GM12878 (cell line): ENCODE data around the gene TRIM7. TPM values are rescaled to one million over a fixed set of nuclear protein-coding genes. Genes with fewer than 3 reads are reported as not detected.
A peak's percentile ranks its signal among the peaks of the same experiment; 100 is the strongest.

Experiments
- ATAC-seq: fragments of 200-7000 bp; cut with Tn5 transposase; 3 replicates; pipeline ENCODE4 v1.9.1; 2020; ENCODE audit warnings: mild to moderate bottlenecking, moderate library complexity
- BruUV-seq: library from RNA; stranded (reverse); fragments of 400-500 nt; replicated peaks from 2 replicates; lab custom pipeline; 2021; lab: Mats Ljungman, UMichigan
- CTCF ChIA-PET: fragments of 300-600 bp; sonication (Branson Sonifier 250); formaldehyde crosslinking; extraction: SDS; loops from one replicate; lab custom pipeline; 2021; ENCODE audit warnings: inconsistent platforms; lab: Yijun Ruan, JAX
- POLR2A ChIA-PET: fragments of 350-600 bp; formaldehyde crosslinking; extraction: SDS; loops from one replicate; lab custom pipeline; 2021; ENCODE audit warnings: inconsistent platforms; lab: Charles Lee
- RAD21 ChIA-PET: fragments of 300-600 bp; sonication (Branson Sonifier 250); formaldehyde crosslinking; loops from one replicate; lab custom pipeline; 2023; ENCODE audit warnings: antibody characterized with exemption; ENCODE audit not compliant: unreplicated experiment; lab: Charles Lee
- SMC1A ChIA-PET: fragments of 300-600 bp; sonication (Branson Sonifier 250); formaldehyde crosslinking; loops from one replicate; lab custom pipeline; 2023; ENCODE audit not compliant: unreplicated experiment, uncharacterized antibody; lab: Charles Lee
- DNase-seq: peaks from one replicate; pipeline ENCODE4 v3.0.0-alpha.2; 2011; ENCODE audit warnings: low read depth, low spot score
- FAIRE-seq: peaks from 3 replicates; lab custom pipeline; 2011; peaks lifted over from hg19 to GRCh38; lab: Jason Lieb, UNC
- H2AFZ ChIP-seq: 2 replicates; pipeline ENCODE4 v1.6.0; 2011; ENCODE audit warnings: low read depth, low read length, control low read depth; ENCODE audit not compliant: control insufficient read depth
- H3K27ac ChIP-seq: 2 replicates; pipeline ENCODE4 v1.5.1; 2011; ENCODE audit warnings: control low read depth; ENCODE audit not compliant: control insufficient read depth, insufficient read depth
- H3K27me3 ChIP-seq, 2 experiments: replicated peaks in 1 of 2; 2 replicates each; pipeline versions ENCODE4 v1.6.0 to v1.6.1; 2011; ENCODE audit warnings: low read length in 1 of 2; ENCODE audit not compliant: control insufficient read depth in 2 of 2, insufficient read depth in 2 of 2
- H3K36me3 ChIP-seq, 2 experiments: 2 replicates each; pipeline ENCODE4 v1.5.1; 2011; ENCODE audit warnings: low read length in 1 of 2; ENCODE audit not compliant: control insufficient read depth in 2 of 2, insufficient read depth in 2 of 2
- H3K4me1 ChIP-seq: 2 replicates; pipeline ENCODE4 v1.6.1; 2011; ENCODE audit warnings: mild to moderate bottlenecking, low read length, moderate library complexity, mixed read lengths; ENCODE audit not compliant: control insufficient read depth, insufficient read depth
- H3K4me2 ChIP-seq: 2 replicates; pipeline ENCODE4 v1.6.0; 2011; ENCODE audit warnings: control low read depth; ENCODE audit not compliant: control insufficient read depth, insufficient read depth
- H3K4me3 ChIP-seq: fragments of 200-600 bp; sonication (generic); 2 replicates; pipeline ENCODE4 v1.5.1; 2016
- H3K79me2 ChIP-seq: 2 replicates; pipeline ENCODE4 v1.6.0; 2011; ENCODE audit warnings: low read length; ENCODE audit not compliant: control insufficient read depth, insufficient read depth
- H3K9ac ChIP-seq: 2 replicates; pipeline ENCODE4 v1.8.0; 2011; ENCODE audit warnings: low read length, control low read depth, mixed read lengths; ENCODE audit not compliant: control insufficient read depth, insufficient read depth
- H3K9me3 ChIP-seq: replicated peaks from 3 replicates; pipeline ENCODE4 v1.5.1; 2011; ENCODE audit warnings: mild to moderate bottlenecking, low read length; ENCODE audit not compliant: control insufficient read depth, insufficient read depth
- H4K20me1 ChIP-seq: 2 replicates; pipeline ENCODE4 v1.6.0; 2011; ENCODE audit not compliant: control insufficient read depth, insufficient read depth
- CEBPZ ChIP-seq: fragments of 150-350 bp; IDR thresholded peaks from 2 replicates; pipeline ENCODE4 v1.6.1; 2016; ENCODE audit warnings: low read depth, low read length
- CREB1 ChIP-seq: IDR thresholded peaks from 2 replicates; pipeline ENCODE4 v1.6.1; 2012; ENCODE audit warnings: low read depth, mild to moderate bottlenecking, inconsistent platforms
- CREM ChIP-seq: IDR thresholded peaks from 2 replicates; pipeline ENCODE4 v1.6.1; 2014; ENCODE audit warnings: antibody characterized with exemption, low read depth
- E2F4 ChIP-seq: IDR thresholded peaks from 2 replicates; pipeline ENCODE4 v1.6.1; 2012; ENCODE audit warnings: low read depth, low read length, improper control_type of control experiment
- EP300 ChIP-seq, 2 experiments: fragments of 150-350 bp in 1 of 2; IDR thresholded peaks; 2 replicates each; pipeline ENCODE4 v1.6.1; 2011 to 2012; ENCODE audit warnings: low read depth in 2 of 2, low read length in 2 of 2, borderline replicate concordance in 1 of 2, improper control_type of control experiment in 1 of 2, inconsistent platforms in 1 of 2; ENCODE audit not compliant: control insufficient read depth in 1 of 2
- FOXM1 ChIP-seq: IDR thresholded peaks from 2 replicates; pipeline ENCODE4 v1.6.1; 2012; ENCODE audit warnings: low read depth, mild to moderate bottlenecking, inconsistent platforms, low read length, moderate library complexity
- GABPA ChIP-seq: IDR thresholded peaks from 2 replicates; pipeline ENCODE4 v1.6.1; 2014; ENCODE audit warnings: antibody characterized with exemption, low read depth, mild to moderate bottlenecking, inconsistent platforms
- IKZF1 ChIP-seq: fragments of 450-650 bp; conservative IDR thresholded peaks from 2 replicates; pipeline ENCODE4 v1.6.1; 2017; ENCODE audit warnings: antibody characterized with exemption, mild to moderate bottlenecking
- MXI1 ChIP-seq: fragments of 150-350 bp; IDR thresholded peaks from 2 replicates; pipeline ENCODE4 v1.6.1; 2011; ENCODE audit warnings: low read depth, mild to moderate bottlenecking, inconsistent platforms, low read length, improper control_type of control experiment
- NFYA ChIP-seq: IDR thresholded peaks from 2 replicates; pipeline ENCODE4 v1.6.1; 2011; ENCODE audit warnings: low read depth, mild to moderate bottlenecking, low read length, improper control_type of control experiment, borderline replicate concordance
- NKRF ChIP-seq: fragments of 450-650 bp; conservative IDR thresholded peaks from 2 replicates; pipeline ENCODE4 v1.6.1; 2017; ENCODE audit warnings: mild to moderate bottlenecking, moderate library complexity
- POLR2A ChIP-seq: IDR thresholded peaks from 2 replicates; pipeline ENCODE4 v1.6.1; 2011; ENCODE audit warnings: low read depth, mild to moderate bottlenecking, low read length
- RAD21 ChIP-seq: IDR thresholded peaks from 2 replicates; pipeline ENCODE4 v1.6.1; 2011; ENCODE audit warnings: mild to moderate bottlenecking, low read depth, low read length, moderate library complexity; ENCODE audit not compliant: insufficient read depth
- RUNX3 ChIP-seq: IDR thresholded peaks from 2 replicates; pipeline ENCODE4 v1.6.1; 2012; ENCODE audit warnings: low read length, inconsistent platforms
- SIN3A ChIP-seq: IDR thresholded peaks from 2 replicates; pipeline ENCODE4 v1.6.1; 2012; ENCODE audit warnings: low read depth, low read length, improper control_type of control experiment
- TARDBP ChIP-seq: IDR thresholded peaks from 2 replicates; pipeline ENCODE4 v1.6.1; 2016; ENCODE audit warnings: borderline replicate concordance
- ZBED1 ChIP-seq: IDR thresholded peaks from 2 replicates; pipeline ENCODE4 v1.6.1; 2016; ENCODE audit warnings: borderline replicate concordance
- WGBS: methylation state at CpG from one replicate; pipeline ENCODE4 v1.1.6; 2016; ENCODE audit warnings: low lambda C conversion rate; ENCODE audit not compliant: insufficient replicate concordance, insufficient coverage; ENCODE audit errors: missing lambda C conversion rate; 5-methylcytosine and 5-hydroxymethylcytosine counted together
- in situ Hi-C: fragments of 300-500 bp; cut with MboI; formaldehyde crosslinking; loops from 9 replicates; pipeline ENCODE4 v1.14.3; 2018; ENCODE audit warnings: mixed read lengths
- intact Hi-C: fragments of 100-400 bp; cut with micrococcal nuclease; formaldehyde crosslinking; loops from one replicate; pipeline ENCODE4 v1.14.2; 2022; ENCODE audit not compliant: unreplicated experiment
- polyA plus RNA-seq, 11 experiments: library from polyadenylated mRNA; depleted of rRNA in 4 of 11; unstranded in 6 of 11; stranded (reverse) in 5 of 11; fragments of >200 nt; fragmentation: Nextera tagmentation in 4 of 11; fragmentation: Illumina TruSeq in 1 of 11; extraction: Ambion mirVana in 4 of 11; extraction: Trizol in 1 of 11; gene quantifications; 1 replicate in 1 of 11; 2 replicates in 10 of 11; pipeline versions ENCODE4 v1.2.1 to v1.2.3, GENCODE V29; 2011 to 2016; ENCODE audit warnings: inconsistent platforms in 2 of 11, missing spikeins in 2 of 11, low read depth in 1 of 11
- total RNA-seq, 4 experiments: library from RNA; depleted of rRNA in 3 of 4; stranded (reverse); fragments of >200 nt in 3 of 4; fragmentation: Illumina TruSeq in 1 of 4; extraction: Trizol in 1 of 4; gene quantifications; 2 replicates each; pipeline versions ENCODE4 v1.2.1 to v1.2.3, GENCODE V29; 2013 to 2021

The TRIM7 gene
- total and polyA plus RNA-seq, 10 of the 15 experiments (the other 5 are each of a cell fraction or from before 2014, with no cell fraction given): 0.02 to 1.6 (median 0.41) TPM

GRCh38 chr5:181207214-181207959 is 2.4 kb upstream of the TRIM7 start:
- Histone ChIP-seq H3K9ac (peak overlapping the region; percentile 68), H3K27ac (peak overlapping the region; percentile 51), H3K9me3 (no peaks in the 10 kb centered on the region), H2AFZ (peak overlapping the region; percentile 75), H4K20me1 (no peaks in the 10 kb centered on the region), H3K4me3 (peak overlapping the region; percentile 83), H3K27me3 (peaks cover 4 to 8% of the 10 kb centered on the region in 2 experiments; a peak in 3 of 4 replicates), H3K4me1 (peaks cover 14% of the 10 kb centered on the region), H3K4me2 (peak overlapping the region; percentile 82), H3K36me3 (no peaks in the 10 kb centered on the region), H3K79me2 (no peaks in the 10 kb centered on the region)
- RAD21 ChIA-PET: interaction anchor here (0.7 to 5.0 kb wide), 13 partner anchors 9 to 56 kb away, joined by 3 to 72 read pairs (median 5); partner anchors contain the start of genes RACK1, TRIM41 and TRIM52
- WGBS: 1% methylated on average over 36 of the region's 36 CpGs
- CTCF ChIA-PET: interaction anchor here (0.6 to 8.2 kb wide), 13 partner anchors 10 to 68 kb away, joined by 3 to 96 read pairs (median 4); partner anchors contain the start of gene TRIM41
- POLR2A ChIA-PET: interaction anchor here (0.6 to 3.5 kb wide), 16 partner anchors 9 to 54 kb away, joined by 3 to 41 read pairs (median 8); partner anchors contain the start of gene TRIM41
- intact Hi-C loops (loop anchor here (1.0 kb wide), 3 partner anchors 11 to 16 kb away; no protein-coding TSS in a partner anchor), in situ Hi-C loops (no loop called here)
- FAIRE-seq (no peak), ATAC-seq (peak; percentile 59), DNase-seq (no peak)
- SMC1A ChIA-PET: interaction anchor here (0.7 to 6.5 kb wide), 12 partner anchors 9 to 55 kb away, joined by 3 to 40 read pairs (median 5); partner anchors contain the start of gene TRIM41
- BruUV-seq: no TSS peak
- TF ChIP-seq CREB1 (0 out of 2 replicates have a peak, but pooled peaks have one; percentile 38), RAD21 (no peak), TARDBP (peak; percentile 94), GABPA (peak; percentile 59; the same call in 1 of the 2 replicates), EP300 (IDR thresholded peaks at IDR 0.05; ENCODE audit: borderline replicate concordance in 1 of 2, control insufficient read depth in 1 of 2, low read depth in 2 of 2, low read length in 2 of 2) (no peak), SIN3A (no peak), CEBPZ (no peak), NKRF (peak; percentile 53), ZBED1 (peak; percentile 57), E2F4 (no peak), CREM (no peak), NFYA (no peak), POLR2A (no peak), RUNX3 (peak; percentile 54), IKZF1 (peak; percentile 46), MXI1 (peak; percentile 53; the same call in 1 of the 2 replicates), FOXM1 (0 out of 2 replicates have a peak, but pooled peaks have one; percentile 26)
